Activated naive CD8-positive, alpha-beta T cell treated with anti-CD3 and anti-CD28 coated beads, Interleukin-2, amount 50 U/mL, for 24 hours (primary cell): ENCODE results near the gene TMEM63B.

ENCODE experiments used
- ATAC-seq: fragments of 150-1000 bp; cut with Tn5 transposase; one replicate; pipeline ENCODE4 v1.10.0; 2021
- DNase-seq: peaks from one replicate; pipeline ENCODE4 v3.0.0; 2021
- H3K27ac Mint-ChIP-seq: one replicate; pipeline ENCODE4 v1.8.0; 2021; ENCODE audit warnings: mild to moderate bottlenecking, mixed read lengths
- H3K27me3 Mint-ChIP-seq: one replicate; pipeline ENCODE4 v1.8.0; 2021; ENCODE audit warnings: mixed read lengths
- H3K36me3 Mint-ChIP-seq: one replicate; pipeline ENCODE4 v1.8.0; 2021; ENCODE audit warnings: low read depth, mixed read lengths
- H3K4me1 Mint-ChIP-seq: one replicate; pipeline ENCODE4 v1.8.0; 2021; ENCODE audit warnings: mixed read lengths
- H3K4me3 Mint-ChIP-seq: one replicate; pipeline ENCODE4 v1.8.0; 2021; ENCODE audit warnings: mild to moderate bottlenecking, moderate library complexity, mixed read lengths
- H3K9me3 Mint-ChIP-seq: one replicate; pipeline ENCODE4 v1.8.0; 2021; ENCODE audit warnings: mixed read lengths

The TMEM63B gene

GRCh38 chr6:44156494-44157151 lies 29.3 kb downstream of the TMEM63B start:
- no peak for DNase-seq
- no peak for ATAC-seq
- no peaks in the 10 kb centered on the region for H3K9me3 Mint-ChIP-seq
- peaks cover 3% of the 10 kb centered on the region for H3K27me3 Mint-ChIP-seq
- H3K36me3 Mint-ChIP-seq: peaks cover 3% of the 10 kb centered on the region
- no peak overlapping the region for H3K4me3 Mint-ChIP-seq
- peaks cover 14% of the 10 kb centered on the region for H3K4me1 Mint-ChIP-seq
- H3K27ac Mint-ChIP-seq: no peak overlapping the region

- H3K4me1 Mint-ChIP-seq: peaks cover 19% of the 10 kb centered on the region
- no peak overlapping the region for H3K4me3 Mint-ChIP-seq
- DNase-seq (no peak), ATAC-seq (no peak)
- H3K27ac Mint-ChIP-seq: no peak overlapping the region
- H3K9me3 Mint-ChIP-seq: no peaks in the 10 kb centered on the region
- peaks cover 3% of the 10 kb centered on the region for H3K27me3 Mint-ChIP-seq
- peaks cover 3% of the 10 kb centered on the region for H3K36me3 Mint-ChIP-seq
Measured at GRCh38 chr6:44157152-44157521, 29.8 kb downstream of the TMEM63B start.

GRCh38 chr6:44158770-44159228 lies 31.4 kb downstream of the TMEM63B start, which contains the start of gene CAPN11:
Gene CAPN11, plus strand, starts transcription at chr6:44158820. Its CDS starts 29 bp downstream, at chr6:44158849.
- Mint-ChIP-seq H3K27me3 (peaks cover 6% of the 10 kb centered on the region), H3K36me3 (no peaks in the 10 kb centered on the region), H3K4me1 (peaks cover 26% of the 10 kb centered on the region), H3K9me3 (no peaks in the 10 kb centered on the region), H3K27ac (no peak within 1 kb of the TSS), H3K4me3 (no peak within 1 kb of the TSS)
- ATAC-seq (no peak), DNase-seq (no peak)

GRCh38 chr6:44161997-44162338 lies 34.6 kb downstream of the TMEM63B start:
- Mint-ChIP-seq H3K27ac (peak overlapping the region; percentile 96), H3K4me1 (peaks cover 36% of the 10 kb centered on the region), H3K36me3 (no peaks in the 10 kb centered on the region), H3K9me3 (no peaks in the 10 kb centered on the region), H3K4me3 (no peak overlapping the region), H3K27me3 (peaks cover 14% of the 10 kb centered on the region)
- ATAC-seq: peak; percentile 78
- DNase-seq: no peak

GRCh38 chr6:44162876-44163625 lies 35.7 kb downstream of the TMEM63B start:
- ATAC-seq (no peak), DNase-seq (no peak)
- Mint-ChIP-seq H3K36me3 (no peaks in the 10 kb centered on the region), H3K27ac (peak overlapping the region; percentile 96), H3K4me3 (no peak overlapping the region), H3K27me3 (peaks cover 14% of the 10 kb centered on the region), H3K9me3 (no peaks in the 10 kb centered on the region), H3K4me1 (peaks cover 36% of the 10 kb centered on the region)

- H3K36me3 Mint-ChIP-seq: no peaks in the 10 kb centered on the region
- H3K27me3 Mint-ChIP-seq: peaks cover 16% of the 10 kb centered on the region
- H3K4me1 Mint-ChIP-seq: peaks cover 27% of the 10 kb centered on the region
- ATAC-seq (no peak), DNase-seq (no peak)
- no peak overlapping the region for H3K4me3 Mint-ChIP-seq
- no peaks in the 10 kb centered on the region for H3K9me3 Mint-ChIP-seq
- no peak overlapping the region for H3K27ac Mint-ChIP-seq
Measured at GRCh38 chr6:44166116-44166515, 38.8 kb downstream of the TMEM63B start.

- H3K27me3 Mint-ChIP-seq: peaks cover 16% of the 10 kb centered on the region
- no peaks in the 10 kb centered on the region for H3K36me3 Mint-ChIP-seq
- ATAC-seq: no peak
Measured at GRCh38 chr6:44166591-44167184, 39.3 kb downstream of the TMEM63B start.

GRCh38 chr6:44167567-44167966 lies 40.2 kb downstream of the TMEM63B start:
- Mint-ChIP-seq H3K36me3 (no peaks in the 10 kb centered on the region), H3K27ac (no peak overlapping the region), H3K9me3 (no peaks in the 10 kb centered on the region), H3K27me3 (peaks cover 16% of the 10 kb centered on the region), H3K4me1 (peaks cover 22% of the 10 kb centered on the region), H3K4me3 (no peak overlapping the region)
- no peak for DNase-seq
- no peak for ATAC-seq

More at GRCh38 chr6:44166591-44167184, 39.3 kb downstream of the TMEM63B start:
- no peak overlapping the region for H3K27ac Mint-ChIP-seq
- DNase-seq: no peak
- no peaks in the 10 kb centered on the region for H3K9me3 Mint-ChIP-seq
- H3K4me3 Mint-ChIP-seq: no peak overlapping the region
- H3K4me1 Mint-ChIP-seq: peaks cover 22% of the 10 kb centered on the region

GRCh38 chr6:44169154-44169553 lies 41.8 kb downstream of the TMEM63B start:
- Mint-ChIP-seq H3K9me3 (no peaks in the 10 kb centered on the region), H3K4me1 (peaks cover 23% of the 10 kb centered on the region), H3K27ac (no peak overlapping the region), H3K27me3 (peaks cover 14% of the 10 kb centered on the region), H3K4me3 (no peak overlapping the region), H3K36me3 (no peaks in the 10 kb centered on the region)
- no peak for ATAC-seq
- DNase-seq: no peak

GRCh38 chr6:44169886-44170570 lies 42.7 kb downstream of the TMEM63B start:
- no peak for DNase-seq
- no peak overlapping the region for H3K27ac Mint-ChIP-seq
- H3K9me3 Mint-ChIP-seq: no peaks in the 10 kb centered on the region
- H3K27me3 Mint-ChIP-seq: peaks cover 11% of the 10 kb centered on the region
- no peak overlapping the region for H3K4me3 Mint-ChIP-seq
- no peak for ATAC-seq
- H3K36me3 Mint-ChIP-seq: no peaks in the 10 kb centered on the region
- peaks cover 23% of the 10 kb centered on the region for H3K4me1 Mint-ChIP-seq

- peaks cover 21% of the 10 kb centered on the region for H3K4me1 Mint-ChIP-seq
- H3K4me3 Mint-ChIP-seq: peak overlapping the region; percentile 51
Measured at GRCh38 chr6:44171899-44172546, 44.7 kb downstream of the TMEM63B start.

GRCh38 chr6:44172731-44173500 lies 45.6 kb downstream of the TMEM63B start:
- H3K27me3 Mint-ChIP-seq: peaks cover 5% of the 10 kb centered on the region
- peak overlapping the region; percentile 37 for H3K27ac Mint-ChIP-seq

More at GRCh38 chr6:44171899-44172546, 44.7 kb downstream of the TMEM63B start:
- Mint-ChIP-seq H3K9me3 (no peaks in the 10 kb centered on the region), H3K27ac (peak overlapping the region; percentile 37), H3K27me3 (peaks cover 5% of the 10 kb centered on the region), H3K36me3 (no peaks in the 10 kb centered on the region)
- peak; percentile 72 for ATAC-seq
- DNase-seq: peak; percentile 32

GRCh38 chr6:44176130-44176761 lies 48.9 kb downstream of the TMEM63B start:
- no peak overlapping the region for H3K27ac Mint-ChIP-seq
- ATAC-seq (no peak), DNase-seq (no peak)
- H3K36me3 Mint-ChIP-seq: no peaks in the 10 kb centered on the region
- H3K9me3 Mint-ChIP-seq: no peaks in the 10 kb centered on the region
- H3K4me1 Mint-ChIP-seq: peaks cover 28% of the 10 kb centered on the region
- H3K4me3 Mint-ChIP-seq: no peak overlapping the region
- H3K27me3 Mint-ChIP-seq: no peaks in the 10 kb centered on the region

More at GRCh38 chr6:44172731-44173500, 45.6 kb downstream of the TMEM63B start:
- DNase-seq (peak; percentile 86), ATAC-seq (peak; percentile 71)
- Mint-ChIP-seq H3K36me3 (no peaks in the 10 kb centered on the region), H3K4me1 (peaks cover 28% of the 10 kb centered on the region), H3K9me3 (no peaks in the 10 kb centered on the region), H3K4me3 (peak overlapping the region; percentile 51)
